HG03103 (cell line): ENCODE results near the gene SCT.

Experiments
- ATAC-seq: cut with Tn5 transposase; IDR thresholded peaks from one replicate; pipeline ENCODE4 v1.9.1; 2021; ENCODE audit warnings: low read depth; ENCODE audit not compliant: unreplicated experiment

SCT gene

DNA sequence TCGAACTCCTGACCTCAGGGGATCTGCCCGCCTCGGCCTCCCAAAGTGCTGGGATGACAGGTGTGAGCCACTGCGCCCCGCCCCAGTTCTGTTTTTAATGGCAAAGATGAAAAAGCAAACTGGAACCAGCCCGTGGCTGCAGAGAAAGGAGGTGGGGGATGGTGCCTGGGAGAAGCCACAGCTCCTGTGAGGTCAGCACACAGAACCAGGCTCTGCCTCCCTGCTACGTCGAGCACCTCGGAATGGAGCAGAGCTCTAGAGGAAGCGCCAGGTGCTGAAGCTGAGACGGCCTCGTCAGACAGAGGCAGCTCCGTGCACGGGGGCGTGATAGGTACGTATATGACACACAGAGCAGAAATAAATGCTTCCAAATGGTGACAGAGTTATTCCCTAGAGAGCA, 18.6 kb upstream of the SCT start:
- no peak for ATAC-seq

GRCh38 chr11:643849-644738, 17.1 kb upstream of the SCT start:
- no peak for ATAC-seq

GRCh38 chr11:643366-643765, 16.4 kb upstream of the SCT start:
- ATAC-seq: no peak

- ATAC-seq: no peak
These were observed 14.9 kb upstream of the SCT start for GRCh38 chr11:641806-642370.

DNA sequence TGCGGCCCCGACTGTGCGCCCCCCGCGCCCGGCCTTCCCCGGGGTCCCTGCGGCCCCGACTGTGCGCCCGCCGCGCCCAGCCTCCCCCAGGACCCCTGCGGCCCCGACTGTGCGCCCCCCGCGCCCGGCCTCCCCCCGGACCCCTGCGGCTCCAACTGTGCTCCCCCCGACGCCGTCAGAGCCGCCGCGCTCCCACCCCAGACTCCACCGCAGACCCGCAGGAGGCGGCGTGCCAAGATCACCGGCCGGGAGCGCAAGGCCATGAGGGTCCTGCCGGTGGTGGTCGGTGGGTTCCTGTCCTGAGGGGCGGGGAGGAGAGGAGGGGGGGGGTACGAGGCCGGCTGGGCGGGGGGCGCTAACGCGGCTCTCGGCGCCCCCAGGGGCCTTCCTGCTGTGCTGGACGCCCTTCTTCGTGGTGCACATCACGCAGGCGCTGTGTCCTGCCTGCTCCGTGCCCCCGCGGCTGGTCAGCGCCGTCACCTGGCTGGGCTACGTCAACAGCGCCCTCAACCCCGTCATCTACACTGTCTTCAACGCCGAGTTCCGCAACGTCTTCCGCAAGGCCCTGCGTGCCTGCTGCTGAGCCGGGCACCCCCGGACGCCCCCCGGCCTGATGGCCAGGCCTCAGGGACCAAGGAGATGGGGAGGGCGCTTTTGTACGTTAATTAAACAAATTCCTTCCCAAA, 13.2 kb upstream of the SCT start:
- ATAC-seq: no peak

GRCh38 chr11:639332-639955, 12.5 kb upstream of the SCT start:
- no peak for ATAC-seq

GRCh38 chr11:638631-639331, 11.8 kb upstream of the SCT start:
- ATAC-seq: no peak

DNA sequence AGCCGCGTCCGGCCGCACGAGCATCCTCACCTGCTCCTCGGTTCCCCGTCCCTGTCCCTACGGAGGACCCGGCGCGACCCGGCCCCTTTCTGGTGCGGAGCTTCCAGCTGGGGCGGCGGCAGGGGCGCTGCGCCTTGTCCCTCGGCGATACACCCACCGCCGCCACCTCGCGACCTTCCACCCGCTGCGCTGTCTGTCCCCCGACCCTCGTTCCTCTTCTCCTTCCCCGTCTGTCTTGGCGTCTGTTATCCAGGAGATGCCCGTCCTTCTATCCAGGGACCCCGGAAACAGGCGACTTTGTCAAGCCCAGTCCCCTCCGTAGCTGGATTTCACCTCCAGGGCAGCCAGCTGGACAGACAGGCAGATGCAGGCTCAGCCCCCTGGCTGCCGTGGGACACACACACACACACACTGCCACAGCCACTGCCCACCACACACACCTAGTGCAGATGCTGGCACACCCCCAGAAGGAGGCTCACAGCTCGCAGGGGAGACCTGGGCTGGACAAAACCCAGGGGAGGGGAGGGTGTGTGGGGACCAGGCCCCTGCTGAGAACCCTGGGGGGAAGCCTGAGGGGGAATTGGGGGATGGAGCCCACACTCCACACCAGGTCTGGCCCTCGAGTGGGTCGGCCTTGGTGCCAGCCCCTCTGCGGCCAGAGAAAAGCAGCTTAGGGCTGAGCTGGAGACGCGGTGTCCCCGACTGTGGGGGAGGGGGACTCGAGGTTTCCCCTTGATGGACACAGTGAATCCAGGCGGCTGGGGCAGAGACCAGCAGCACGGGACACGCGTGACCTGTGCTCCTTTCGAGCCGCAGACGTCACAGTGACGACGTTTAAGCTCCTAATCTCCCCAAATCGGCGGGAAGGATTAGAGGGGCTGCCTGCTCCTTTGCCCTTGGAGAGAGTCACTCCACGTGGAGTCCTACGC, 10.9 kb upstream of the SCT start:
- no peak for ATAC-seq

GRCh38 chr11:637333-637592, 10.3 kb upstream of the SCT start:
- ATAC-seq: no peak

DNA sequence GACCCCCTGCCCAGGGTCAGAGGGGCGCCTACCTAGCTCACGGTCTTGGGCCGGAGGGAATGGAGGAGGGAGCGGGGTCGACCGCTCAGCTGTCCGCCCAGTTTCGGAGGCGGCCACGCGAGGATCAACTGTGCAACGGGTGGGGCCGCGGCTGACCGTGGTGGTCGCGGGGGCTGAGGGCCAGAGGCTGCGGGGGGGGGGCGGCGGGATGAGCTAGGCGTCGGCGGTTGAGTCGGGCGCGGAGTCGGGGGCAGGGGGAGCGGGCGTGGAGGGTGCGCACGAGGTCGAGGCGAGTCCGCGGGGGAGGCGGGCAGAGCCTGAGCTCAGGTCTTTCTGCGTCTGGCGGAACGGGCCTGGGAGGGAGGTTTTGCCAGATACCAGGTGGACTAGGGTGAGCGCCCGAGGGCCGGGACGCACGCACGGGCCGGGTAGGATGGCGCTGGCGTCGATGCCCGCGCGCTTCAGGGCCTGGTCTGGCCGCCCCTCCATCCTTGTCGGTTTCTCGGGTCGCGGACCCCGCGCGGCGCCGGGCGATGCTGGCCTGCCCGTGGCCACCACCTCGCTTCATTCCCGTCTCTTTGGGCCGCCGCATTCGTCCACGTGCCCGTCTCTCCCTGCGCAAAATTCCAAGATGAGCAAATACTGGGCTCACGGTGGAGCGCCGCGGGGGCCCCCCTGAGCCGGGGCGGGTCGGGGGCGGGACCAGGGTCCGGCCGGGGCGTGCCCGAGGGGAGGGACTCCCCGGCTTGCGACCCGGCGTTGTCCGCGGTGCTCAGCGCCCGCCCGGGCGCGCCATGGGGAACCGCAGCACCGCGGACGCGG, 9.7 kb upstream of the SCT start, which contains the start of gene DRD4:
DRD4 (plus strand) TSS at position 759 of the 822 bp plus-strand sequence; CDS start at position 795, 36 bp downstream.
- no peak for ATAC-seq

DNA sequence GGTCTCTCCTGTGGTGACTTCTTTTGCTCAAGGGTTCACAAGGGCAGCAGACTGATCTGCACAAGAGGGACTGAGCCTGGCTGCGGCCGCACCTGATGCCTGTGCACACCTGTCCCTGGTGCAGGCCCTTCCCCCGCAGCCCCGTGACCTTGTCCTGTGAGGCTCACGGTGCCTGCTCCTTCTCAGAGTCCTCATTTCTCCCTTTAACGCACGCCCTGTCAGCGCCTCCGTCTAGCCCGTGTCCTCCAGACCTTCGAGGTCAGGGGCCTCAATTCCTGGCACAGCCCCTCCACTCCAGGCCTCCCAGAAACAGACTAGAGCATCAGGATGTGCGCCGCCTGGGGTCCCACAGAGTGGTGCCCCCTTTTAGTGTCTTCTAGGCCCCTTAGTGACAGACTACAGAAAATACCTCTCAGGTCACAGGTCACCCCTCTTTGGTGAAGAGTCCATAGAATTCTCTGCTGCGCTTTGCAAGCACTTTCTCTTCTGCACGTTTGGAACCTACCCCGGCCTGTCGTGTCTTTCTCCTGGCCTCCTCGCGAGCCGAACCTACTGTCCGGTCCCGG, 9.0 kb upstream of the SCT start:
- no peak for ATAC-seq

- no peak for ATAC-seq
These were observed 3.9 kb upstream of the SCT start for GRCh38 chr11:630871-631270.

DNA sequence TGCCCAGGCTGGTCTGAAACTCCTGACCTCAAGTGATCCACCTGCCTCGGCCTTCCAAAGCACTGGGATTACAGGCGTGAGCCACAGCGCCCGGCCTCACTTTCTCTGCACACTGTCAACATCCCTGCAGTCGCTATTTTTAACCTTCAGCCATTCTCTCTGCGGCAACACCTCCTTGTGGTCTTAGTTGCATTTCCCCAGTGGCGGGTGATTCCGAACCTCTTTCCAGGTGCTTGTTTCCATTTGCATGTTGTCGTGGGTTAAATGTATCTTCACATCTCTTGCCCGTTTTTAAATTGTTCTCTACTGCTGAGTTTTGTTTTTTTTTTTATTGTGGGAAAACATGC, 2.2 kb upstream of the SCT start:
- no peak for ATAC-seq

DNA sequence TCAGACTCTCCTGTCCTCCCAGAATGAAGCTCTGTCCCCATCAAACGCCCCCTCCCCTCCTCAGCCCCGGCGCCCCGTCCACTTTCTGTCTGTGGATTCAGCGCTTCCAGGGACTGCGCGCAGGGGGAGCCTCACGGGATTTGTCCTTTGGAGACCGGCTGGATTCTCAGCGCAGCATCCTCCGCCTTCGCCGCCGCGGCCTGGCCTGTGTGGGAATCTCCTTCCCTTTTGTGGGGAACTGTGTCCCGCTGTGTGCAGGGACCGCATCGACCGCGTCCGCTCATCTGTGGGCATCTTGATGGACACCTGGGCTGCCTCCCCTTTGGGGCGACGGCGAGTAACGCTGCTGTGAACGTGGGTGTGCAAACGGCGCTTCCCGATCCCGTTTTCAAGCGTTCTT, 1.1 kb upstream of the SCT start:
- ATAC-seq: no peak

GRCh38 chr11:627308-627576, 261 bp upstream of the SCT start:
- ATAC-seq: no peak

DNA sequence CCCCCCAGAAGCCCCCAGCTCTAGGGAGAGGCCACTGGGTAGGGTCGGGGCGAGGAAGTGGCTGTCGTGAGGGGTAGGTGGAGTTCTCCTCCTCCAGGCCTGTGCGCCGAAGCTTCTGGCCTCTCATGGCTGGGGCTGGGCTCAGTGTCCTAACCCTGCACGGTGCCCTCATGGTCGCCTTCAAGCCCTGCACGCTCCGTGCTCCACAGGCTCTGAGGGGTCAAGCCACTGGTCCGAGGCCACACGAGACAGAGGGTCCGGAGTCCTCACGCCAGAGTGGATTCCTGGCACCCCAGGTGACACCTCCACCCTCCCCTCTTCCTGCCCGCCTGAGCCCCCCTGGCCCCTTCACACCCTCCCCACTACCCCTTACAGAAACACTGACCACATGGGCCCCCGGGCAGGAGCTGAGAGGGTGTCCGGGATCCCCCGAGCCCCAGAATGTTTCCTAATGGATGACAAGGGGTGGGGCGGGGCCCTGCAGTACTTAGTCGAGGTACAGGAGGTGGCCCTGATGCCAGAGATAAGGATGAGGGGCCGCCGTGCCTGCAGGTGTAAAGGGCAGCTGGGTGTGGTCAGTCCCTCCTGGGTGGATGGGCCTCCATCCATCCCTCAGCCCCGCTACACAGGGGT, 1.2 kb downstream of the SCT start:
- no peak for ATAC-seq

DNA sequence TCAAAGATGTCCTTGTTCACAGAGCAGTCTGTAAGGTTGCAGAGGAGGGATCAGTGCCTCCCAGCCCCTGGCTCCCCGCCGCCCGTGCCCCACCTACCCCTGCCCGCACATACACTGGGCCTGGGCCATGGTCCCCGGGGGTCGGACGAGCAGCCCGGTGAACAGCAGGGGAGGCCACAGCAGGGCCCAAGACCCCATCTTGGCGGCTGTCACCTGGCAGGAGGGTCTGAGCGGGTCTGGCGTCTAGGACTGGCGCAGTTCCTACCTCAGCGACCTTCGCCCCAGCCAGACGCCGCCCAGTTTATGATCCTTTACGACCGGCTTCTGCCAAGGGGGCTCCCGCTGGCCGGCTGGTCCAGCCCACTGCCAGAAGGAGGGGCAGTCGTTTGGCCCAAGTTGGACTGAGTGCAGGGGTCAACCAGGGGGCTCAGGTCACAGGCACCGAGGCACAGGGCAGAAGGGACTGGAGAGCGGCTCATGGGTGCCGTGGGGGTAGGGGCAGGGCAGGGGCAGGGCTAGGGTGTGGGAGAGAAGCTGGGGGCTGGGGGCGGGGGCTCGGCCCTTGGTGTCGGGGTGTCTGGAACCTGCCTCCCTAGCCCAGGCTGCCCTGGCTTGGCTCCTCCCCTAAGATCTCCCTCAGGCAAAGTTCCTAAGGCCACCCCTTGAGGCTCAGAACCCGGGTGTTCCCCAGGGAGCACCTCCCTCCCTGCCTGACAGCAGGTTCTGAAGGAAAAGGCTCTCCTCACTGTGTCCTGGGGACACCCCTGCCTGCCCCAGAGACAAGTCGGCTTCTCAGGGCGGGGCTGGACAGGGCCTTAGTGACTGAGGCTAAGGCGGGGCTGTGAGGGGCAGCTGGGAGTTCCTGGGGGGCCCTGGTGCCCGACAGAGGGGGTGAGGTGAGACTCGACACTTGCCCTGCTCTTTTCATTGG, 2.0 kb downstream of the SCT start, which contains the start of gene CDHR5:
CDHR5 (minus strand) TSS at position 251 of the 931 bp plus-strand sequence; CDS start at position 198, 53 bp downstream.
- ATAC-seq: no peak
